Liver (tissue), 3 donors: ENCODE measurements around the gene GRID2IP.

Experiments
- ATF3 ChIP-seq: IDR thresholded peaks from 2 replicates; pipeline ENCODE4 v1.6.1; 2016; ENCODE audit warnings: antibody characterized with exemption
- CTCF ChIP-seq: fragments of 150-350 bp; IDR thresholded peaks from 2 replicates; pipeline ENCODE4 v1.5.1; 2017; ENCODE audit warnings: improper control_type of control experiment, low read depth, low read length; ENCODE audit not compliant: missing input control
- EGR1 ChIP-seq, 2 donors: IDR thresholded peaks; 2 replicates each; pipeline ENCODE4 v1.6.1; 2016 to 2018; ENCODE audit warnings: antibody characterized with exemption in 2 of 2, low read depth in 2 of 2
- GABPA ChIP-seq, 2 donors: IDR thresholded peaks in 1 of 2; conservative IDR thresholded peaks in 1 of 2; 2 replicates each; pipeline ENCODE4 v1.6.1; 2016; ENCODE audit warnings: antibody characterized with exemption in 2 of 2, mild to moderate bottlenecking in 1 of 2, moderate library complexity in 1 of 2
- HNF4G ChIP-seq: IDR thresholded peaks from 2 replicates; pipeline ENCODE4 v1.6.1; 2016; ENCODE audit warnings: antibody characterized with exemption
- JUND ChIP-seq, 2 donors: IDR thresholded peaks; 2 replicates each; pipeline ENCODE4 v1.6.1; 2016; ENCODE audit warnings: antibody characterized with exemption in 2 of 2
- MAX ChIP-seq: IDR thresholded peaks from 2 replicates; pipeline ENCODE4 v1.6.1; 2016; ENCODE audit warnings: antibody characterized with exemption
- NR2F2 ChIP-seq: IDR thresholded peaks from 2 replicates; pipeline ENCODE4 v1.6.1; 2016; ENCODE audit warnings: antibody characterized with exemption
- RAD21 ChIP-seq, 2 donors: IDR thresholded peaks; 2 replicates each; pipeline ENCODE4 v1.6.1; 2016; ENCODE audit warnings: antibody characterized with exemption in 2 of 2, mild to moderate bottlenecking in 2 of 2
- REST ChIP-seq: IDR thresholded peaks from 2 replicates; pipeline ENCODE4 v1.6.1; 2016; ENCODE audit warnings: antibody characterized with exemption, mild to moderate bottlenecking
- RXRA ChIP-seq, 2 donors: IDR thresholded peaks; 2 replicates each; pipeline ENCODE4 v1.6.1; 2017 to 2018; ENCODE audit warnings: antibody characterized with exemption in 2 of 2, mild to moderate bottlenecking in 1 of 2
- TAF1 ChIP-seq: conservative IDR thresholded peaks from 2 replicates; pipeline ENCODE4 v1.6.1; 2016; ENCODE audit warnings: antibody characterized with exemption, mild to moderate bottlenecking
- YY1 ChIP-seq: IDR thresholded peaks from 2 replicates; pipeline ENCODE4 v1.6.1; 2016; ENCODE audit warnings: antibody characterized with exemption, mild to moderate bottlenecking
- ZBTB33 ChIP-seq: IDR thresholded peaks from 2 replicates; pipeline ENCODE4 v1.6.1; 2016; ENCODE audit warnings: antibody characterized with exemption
- donor health status: healthy.
- donor health status: healthy.

GRCh38 chr7:6496842-6497636, 54.2 kb downstream of the GRID2IP start:
- TF ChIP-seq CTCF = no peak
- TF ChIP-seq RAD21 (IDR thresholded peaks at IDR 0.05) = no peak
- TF ChIP-seq MAX = no peak
- TF ChIP-seq HNF4G = no peak
- no peak for TF ChIP-seq ZBTB33
- no peak for TF ChIP-seq JUND (IDR thresholded peaks at IDR 0.05)
- TF ChIP-seq REST = no peak
- TF ChIP-seq YY1 = no peak
- no peak for TF ChIP-seq EGR1 (IDR thresholded peaks at IDR 0.05; ENCODE audit: low read depth in 2 of 2)
- TF ChIP-seq RXRA (IDR thresholded peaks at IDR 0.05) = no peak
- no peak for TF ChIP-seq GABPA (IDR thresholded peaks at IDR 0.05 in 1 of 2, conservative IDR thresholded peaks at IDR 0.05 in 1 of 2)
- TF ChIP-seq NR2F2 = no peak
- TF ChIP-seq TAF1 = no peak
- no peak for TF ChIP-seq ATF3
